Mucosa of rectum (tissue), 2 donors: ENCODE data around the gene ZNF662.

Experiments used
- H3K27ac ChIP-seq, 2 donors: one replicate each; pipeline ENCODE4 v1.7.0; 2013; ENCODE audit warnings: inconsistent platforms in 2 of 2, low read depth in 2 of 2, low read length in 2 of 2
- H3K27me3 ChIP-seq, 2 donors: one replicate each; pipeline ENCODE4 v1.7.0; 2013; ENCODE audit warnings: low read length in 2 of 2; ENCODE audit not compliant: control insufficient read depth in 2 of 2, insufficient read depth in 2 of 2
- H3K36me3 ChIP-seq, 2 donors: one replicate each; pipeline ENCODE4 v1.7.0; 2013; ENCODE audit warnings: low read length in 2 of 2; ENCODE audit not compliant: control insufficient read depth in 2 of 2, insufficient read depth in 2 of 2
- H3K4me1 ChIP-seq, 2 donors: one replicate each; pipeline ENCODE4 v1.7.0; 2013; ENCODE audit warnings: low read length in 2 of 2, mild to moderate bottlenecking in 1 of 2; ENCODE audit not compliant: control insufficient read depth in 2 of 2, insufficient read depth in 2 of 2
- H3K4me3 ChIP-seq, 2 donors: one replicate each; pipeline ENCODE4 v1.7.0; 2013; ENCODE audit warnings: low read length in 2 of 2
- H3K9ac ChIP-seq, 2 donors: one replicate each; pipeline ENCODE4 v1.7.0; 2013; ENCODE audit warnings: low read length in 2 of 2, low read depth in 1 of 2, mild to moderate bottlenecking in 1 of 2
- H3K9me3 ChIP-seq, 2 donors: one replicate each; pipeline ENCODE4 v1.7.0; 2013; ENCODE audit warnings: low read length in 2 of 2; ENCODE audit not compliant: control insufficient read depth in 2 of 2
- donor health status: healthy.
- donor health status: Normal muscosa, but diverticular disease.

The ZNF662 gene

DNA sequence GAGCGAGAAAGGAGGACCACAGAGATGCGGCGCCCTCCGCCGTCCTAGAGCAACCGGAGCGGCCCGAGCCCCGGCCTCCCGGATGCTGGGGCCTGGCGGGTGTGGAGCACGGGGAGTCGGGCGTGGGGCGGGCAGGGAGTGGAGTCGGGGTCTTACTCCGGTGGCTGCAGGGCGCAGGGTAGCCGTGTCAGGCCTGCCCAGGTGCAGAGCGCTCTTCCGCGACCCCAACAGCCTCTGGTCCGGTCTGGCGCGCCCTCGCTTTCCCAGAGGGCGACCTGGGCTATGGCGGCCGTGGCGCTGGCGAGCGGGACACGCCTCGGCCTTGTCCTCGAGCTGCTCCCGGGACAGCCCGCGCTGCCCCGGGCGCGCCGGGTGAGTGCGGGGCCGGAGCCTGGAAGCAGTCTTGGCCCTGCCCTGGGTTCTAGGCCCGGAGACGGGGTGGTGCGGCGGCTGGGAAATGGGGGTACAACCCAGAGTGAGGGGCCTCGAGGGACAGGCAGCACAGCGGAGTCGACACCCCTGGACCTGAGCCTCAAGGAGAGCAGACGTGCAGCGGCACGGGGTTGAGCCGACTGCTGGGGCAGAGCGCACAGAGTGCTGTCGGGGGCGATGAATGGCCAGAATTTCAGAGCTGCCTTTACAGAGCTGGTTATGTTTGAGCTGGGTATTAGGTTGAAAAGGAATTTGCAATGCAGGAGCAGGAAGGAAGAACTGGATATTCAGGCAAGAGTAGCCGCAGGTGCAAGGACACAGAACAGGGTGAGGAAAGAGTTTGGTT lies at the start of gene ZNF662:
TSS of gene ZNF662 (plus strand) at position 73 of the 778 bp plus-strand sequence. CDS start 1,973 bp downstream, outside the sequence.
- peaks cover 5 to 9% of the 10 kb centered on the region in 2 donors for H3K36me3 ChIP-seq
- peak within 1 kb of the TSS; percentile 56 to 73 for H3K9ac ChIP-seq
- H3K4me1 ChIP-seq, result peaks cover 0 to 9% of the 10 kb centered on the region in 2 donors
- peak within 1 kb of the TSS; percentile 53 to 73 for H3K4me3 ChIP-seq
- H3K9me3 ChIP-seq, result no peaks in the 10 kb centered on the region
- no peaks in the 10 kb centered on the region for H3K27me3 ChIP-seq
- peak within 1 kb of the TSS in 1 of 2 donors; percentile 6 for H3K27ac ChIP-seq

DNA sequence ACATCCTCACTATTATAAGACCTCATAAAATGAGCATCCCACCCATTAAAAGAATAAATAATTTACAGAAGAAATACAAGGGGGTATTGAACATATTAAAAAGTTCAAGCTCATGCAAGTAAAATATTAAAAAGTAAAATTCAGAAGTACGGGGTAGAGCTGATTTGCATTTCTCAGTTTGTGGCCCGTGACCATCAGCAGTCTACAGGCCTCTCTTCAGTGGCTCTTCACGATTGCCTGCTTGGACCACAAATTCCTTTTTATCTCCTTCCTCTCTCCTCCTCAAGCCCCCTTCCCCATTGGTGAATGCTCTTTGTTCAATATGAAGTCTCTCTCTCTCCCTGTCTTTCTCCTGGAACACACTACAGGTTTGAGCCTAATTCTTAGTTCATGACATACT lies 49.4 kb upstream of the ZNF662 start:
- no peak overlapping the region for H3K27ac ChIP-seq
- no peaks in the 10 kb centered on the region for H3K36me3 ChIP-seq
- H3K4me3 ChIP-seq, result no peak overlapping the region
- H3K9me3 ChIP-seq, result no peaks in the 10 kb centered on the region
- H3K4me1 ChIP-seq, result no peaks in the 10 kb centered on the region
- H3K27me3 ChIP-seq, result no peaks in the 10 kb centered on the region
- H3K9ac ChIP-seq, result no peak overlapping the region

DNA sequence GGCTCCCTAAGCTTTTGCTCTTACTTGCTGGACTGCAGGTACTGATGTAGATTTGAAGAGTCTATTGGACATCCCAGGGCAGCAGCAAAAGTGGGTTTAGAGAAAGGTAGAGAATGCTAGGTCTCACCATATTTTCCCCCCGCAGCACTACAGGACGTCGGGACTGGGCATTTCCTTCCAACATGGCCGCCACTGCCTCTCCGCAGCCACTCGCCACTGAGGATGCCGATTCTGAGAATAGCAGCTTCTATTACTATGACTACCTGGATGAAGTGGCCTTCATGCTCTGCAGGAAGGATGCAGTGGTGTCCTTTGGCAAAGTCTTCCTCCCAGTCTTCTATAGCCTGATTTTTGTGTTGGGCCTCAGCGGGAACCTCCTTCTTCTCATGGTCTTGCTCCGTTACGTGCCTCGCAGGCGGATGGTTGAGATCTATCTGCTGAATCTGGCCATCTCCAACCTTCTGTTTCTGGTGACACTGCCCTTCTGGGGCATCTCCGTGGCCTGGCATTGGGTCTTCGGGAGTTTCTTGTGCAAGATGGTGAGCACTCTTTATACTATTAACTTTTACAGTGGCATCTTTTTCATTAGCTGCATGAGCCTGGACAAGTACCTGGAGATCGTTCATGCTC lies 41.5 kb upstream of the ZNF662 start:
- H3K27me3 ChIP-seq, result no peaks in the 10 kb centered on the region
- no peak overlapping the region for H3K27ac ChIP-seq
- H3K4me3 ChIP-seq, result no peak overlapping the region
- H3K4me1 ChIP-seq, result no peaks in the 10 kb centered on the region
- no peak overlapping the region for H3K9ac ChIP-seq
- H3K9me3 ChIP-seq, result no peaks in the 10 kb centered on the region
- H3K36me3 ChIP-seq, result no peaks in the 10 kb centered on the region

DNA sequence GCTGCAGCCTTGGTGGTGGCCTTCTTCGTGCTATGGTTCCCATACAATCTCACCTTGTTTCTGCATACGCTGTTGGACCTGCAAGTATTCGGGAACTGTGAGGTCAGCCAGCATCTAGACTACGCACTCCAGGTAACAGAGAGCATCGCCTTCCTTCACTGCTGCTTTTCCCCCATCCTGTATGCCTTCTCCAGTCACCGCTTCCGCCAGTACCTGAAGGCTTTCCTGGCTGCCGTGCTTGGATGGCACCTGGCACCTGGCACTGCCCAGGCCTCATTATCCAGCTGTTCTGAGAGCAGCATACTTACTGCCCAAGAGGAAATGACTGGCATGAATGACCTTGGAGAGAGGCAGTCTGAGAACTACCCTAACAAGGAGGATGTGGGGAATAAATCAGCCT lies 40.7 kb upstream of the ZNF662 start:
- Histone ChIP-seq H3K9me3 (no peaks in the 10 kb centered on the region), H3K4me3 (no peak overlapping the region)

DNA sequence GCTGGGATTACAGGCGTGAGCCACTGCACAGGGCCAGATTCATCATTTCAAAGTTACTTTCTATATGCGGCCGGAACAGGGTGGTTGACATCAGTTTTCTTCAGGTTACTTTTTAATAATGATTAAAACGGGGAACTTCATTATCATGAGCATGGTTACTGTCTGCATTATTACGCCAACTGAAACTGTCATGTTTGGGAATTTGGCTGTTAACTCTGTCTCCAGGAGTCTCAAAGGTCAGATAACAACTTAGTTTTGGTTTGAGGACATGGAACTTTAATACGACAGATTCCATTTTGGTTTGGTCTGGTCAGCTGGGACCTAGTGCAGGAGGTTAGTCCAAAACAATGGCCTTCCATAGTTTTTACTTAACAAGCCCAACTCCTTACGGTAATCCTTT lies 38.8 kb upstream of the ZNF662 start:
- H3K9ac ChIP-seq, result no peak overlapping the region
- H3K4me3 ChIP-seq, result no peak overlapping the region
- no peaks in the 10 kb centered on the region for H3K36me3 ChIP-seq
- no peak overlapping the region for H3K27ac ChIP-seq
- no peaks in the 10 kb centered on the region for H3K4me1 ChIP-seq
- no peaks in the 10 kb centered on the region for H3K27me3 ChIP-seq
- H3K9me3 ChIP-seq, result no peaks in the 10 kb centered on the region

More for the DNA sequence above, 40.7 kb upstream of the ZNF662 start:
- no peak overlapping the region for H3K27ac ChIP-seq
- H3K27me3 ChIP-seq, result no peaks in the 10 kb centered on the region
- no peak overlapping the region for H3K9ac ChIP-seq
- H3K36me3 ChIP-seq, result no peaks in the 10 kb centered on the region
- no peaks in the 10 kb centered on the region for H3K4me1 ChIP-seq

DNA sequence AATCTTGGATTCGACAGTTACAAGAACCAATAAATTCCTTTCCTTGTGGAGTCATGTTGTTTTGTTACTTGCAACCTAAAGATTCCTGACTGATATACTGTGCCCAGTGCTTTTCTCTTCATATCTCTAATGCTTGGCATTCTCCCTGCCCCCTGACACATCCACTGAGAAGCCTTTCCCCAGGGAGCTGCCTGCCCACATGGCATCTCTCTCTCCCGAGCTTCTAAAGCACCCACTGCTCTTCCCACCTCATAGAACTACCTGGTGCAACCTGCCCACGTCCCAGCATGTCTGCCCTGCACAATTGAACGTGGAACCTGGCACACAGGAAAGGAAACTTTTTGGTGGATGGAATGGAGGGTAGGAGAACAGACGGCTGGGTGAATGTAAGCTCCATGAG lies 37.1 kb upstream of the ZNF662 start:
- no peak overlapping the region for H3K27ac ChIP-seq

DNA sequence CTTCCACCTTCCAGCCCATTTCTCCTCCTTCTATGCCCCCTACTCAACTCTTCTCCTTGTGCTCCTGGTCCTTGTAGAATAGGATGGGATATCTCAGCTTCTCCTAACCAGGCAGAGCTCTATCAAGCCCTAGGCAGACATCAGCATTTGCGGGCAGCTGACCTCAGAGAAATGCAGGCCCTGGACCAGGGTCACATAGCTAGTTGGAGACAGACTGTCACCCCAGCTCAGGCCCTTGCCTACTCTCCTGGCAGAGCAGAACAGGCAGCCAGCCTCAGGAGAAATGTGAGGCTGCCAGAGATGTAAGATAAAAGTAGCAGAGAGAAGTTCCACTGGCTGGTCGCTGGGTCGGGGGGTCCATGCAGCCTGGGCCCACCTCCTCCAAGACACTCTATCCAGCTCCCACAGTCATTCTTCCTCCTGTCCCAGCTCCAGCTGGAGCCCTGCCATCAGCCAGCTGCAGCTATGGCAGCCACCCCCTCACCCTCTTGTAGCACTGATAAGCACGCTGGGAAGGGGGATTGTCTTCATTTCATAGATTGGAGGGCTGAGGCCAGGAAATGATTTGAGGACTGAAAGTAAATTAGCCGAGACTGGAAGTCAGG lies 34.2 kb upstream of the ZNF662 start:
- Histone ChIP-seq H3K4me3 (no peak overlapping the region), H3K36me3 (no peaks in the 10 kb centered on the region), H3K9ac (no peak overlapping the region), H3K4me1 (no peaks in the 10 kb centered on the region), H3K27ac (no peak overlapping the region), H3K27me3 (no peaks in the 10 kb centered on the region), H3K9me3 (no peaks in the 10 kb centered on the region)

More for the DNA sequence above, 37.1 kb upstream of the ZNF662 start:
- Histone ChIP-seq H3K4me3 (no peak overlapping the region), H3K9ac (no peak overlapping the region), H3K4me1 (no peaks in the 10 kb centered on the region), H3K27me3 (no peaks in the 10 kb centered on the region), H3K36me3 (no peaks in the 10 kb centered on the region), H3K9me3 (no peaks in the 10 kb centered on the region)

DNA sequence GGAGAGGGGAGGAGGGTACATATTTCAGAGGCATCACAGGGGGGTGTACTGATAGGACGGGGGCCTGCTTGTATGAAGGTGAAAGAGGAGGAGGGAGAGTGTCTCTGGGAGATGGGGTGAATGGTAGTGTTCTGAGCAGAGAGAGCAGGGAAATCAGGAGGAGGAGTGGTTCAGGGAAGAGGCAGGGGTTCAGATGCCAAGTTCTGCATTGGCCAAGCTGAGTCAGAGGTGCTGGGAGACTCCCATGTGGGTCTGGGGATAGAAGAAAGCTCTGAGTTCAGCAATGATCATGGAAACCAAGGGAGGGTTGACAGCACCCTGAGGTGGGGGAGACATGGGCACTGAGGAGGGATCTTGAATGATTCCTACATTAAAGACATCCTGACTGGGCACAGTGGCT lies 33.2 kb upstream of the ZNF662 start:
- H3K4me3 ChIP-seq, result no peak overlapping the region
- no peaks in the 10 kb centered on the region for H3K27me3 ChIP-seq
- H3K9ac ChIP-seq, result no peak overlapping the region
- no peaks in the 10 kb centered on the region for H3K9me3 ChIP-seq
- no peaks in the 10 kb centered on the region for H3K4me1 ChIP-seq
- no peak overlapping the region for H3K27ac ChIP-seq
- H3K36me3 ChIP-seq, result no peaks in the 10 kb centered on the region

DNA sequence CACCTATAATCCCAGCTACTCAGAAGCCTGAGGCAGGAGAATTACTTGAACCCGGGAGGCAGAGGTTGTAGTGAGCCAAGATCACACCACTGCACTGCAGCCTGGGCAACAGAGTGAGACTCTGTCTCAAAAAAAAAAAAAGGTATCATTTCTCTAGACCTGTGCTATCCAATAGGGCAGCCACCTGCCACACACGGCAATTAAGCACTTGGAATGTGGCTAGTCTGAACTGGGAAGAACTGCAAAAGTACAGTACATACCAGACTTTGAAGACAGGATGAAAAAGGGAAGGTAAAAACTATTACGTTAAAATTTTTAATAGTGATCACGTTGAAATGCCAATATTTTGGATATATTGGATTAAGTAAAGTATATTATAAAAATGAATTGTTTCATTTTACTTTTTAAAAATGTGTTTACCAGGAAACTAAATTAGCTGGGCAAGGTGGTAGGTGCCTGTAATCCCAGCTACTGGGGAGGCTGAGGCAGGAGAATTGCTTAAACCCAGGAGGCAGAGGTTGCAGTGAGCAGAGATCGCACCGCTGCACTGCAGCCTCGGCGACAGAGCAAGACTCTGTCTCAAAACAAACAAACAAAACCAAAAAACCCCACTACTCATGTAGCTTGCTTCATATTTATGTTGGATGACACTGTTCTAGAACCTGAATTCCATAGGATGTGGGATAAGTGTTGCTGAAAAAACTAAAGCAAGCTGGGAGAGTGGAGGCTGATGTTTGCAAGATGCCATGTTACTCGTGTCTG lies 32.5 kb upstream of the ZNF662 start:
- Histone ChIP-seq H3K27me3 (no peaks in the 10 kb centered on the region), H3K9me3 (no peaks in the 10 kb centered on the region), H3K36me3 (no peaks in the 10 kb centered on the region), H3K9ac (no peak overlapping the region), H3K4me3 (no peak overlapping the region), H3K27ac (no peak overlapping the region), H3K4me1 (no peaks in the 10 kb centered on the region)

DNA sequence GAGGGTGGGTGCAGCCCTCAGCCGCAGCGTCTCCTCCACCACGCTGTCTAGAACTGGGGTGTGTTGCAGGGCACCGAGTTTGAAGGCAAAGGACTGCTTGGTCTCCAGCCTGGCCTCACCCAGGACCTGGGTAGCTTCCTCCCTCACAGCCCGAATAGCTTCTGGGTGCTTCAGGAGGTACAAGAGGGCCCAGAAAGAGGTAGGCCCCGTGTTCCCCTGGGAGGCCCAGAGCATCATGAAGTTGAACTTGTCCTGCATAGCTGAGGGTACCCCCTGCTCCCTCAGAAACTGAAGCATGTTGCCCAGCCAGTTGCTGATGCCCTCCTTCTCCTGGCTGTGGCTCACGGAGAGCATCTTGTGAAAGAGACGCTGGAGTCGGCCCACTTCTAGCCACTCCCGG lies 31.2 kb upstream of the ZNF662 start:
- H3K9me3 ChIP-seq, result no peaks in the 10 kb centered on the region
- no peaks in the 10 kb centered on the region for H3K4me1 ChIP-seq
- H3K27me3 ChIP-seq, result no peaks in the 10 kb centered on the region
- no peak overlapping the region for H3K4me3 ChIP-seq
- no peak overlapping the region for H3K9ac ChIP-seq
- H3K36me3 ChIP-seq, result no peaks in the 10 kb centered on the region
- no peak overlapping the region for H3K27ac ChIP-seq
